Endometrium (tissue), 2 donors: ENCODE results near the gene ABHD5.

ENCODE experiments used
- FAIRE-seq: peaks from 2 replicates; lab custom pipeline; 2012; peaks lifted over from hg19 to GRCh38; lab: Jason Lieb, UNC
- donor health status: control.
- donor health status: control.

ABHD5 gene

GRCh38 chr3:43757666-43758321 lies 67.1 kb downstream of the ABHD5 start:
- no peak for FAIRE-seq

- no peak for FAIRE-seq
Observed at GRCh38 chr3:43758592-43759225, 68.0 kb downstream of the ABHD5 start.

GRCh38 chr3:43759297-43759782 lies 68.6 kb downstream of the ABHD5 start:
- no peak for FAIRE-seq

- no peak for FAIRE-seq
Observed at GRCh38 chr3:43759938-43760337, 69.2 kb downstream of the ABHD5 start.

- FAIRE-seq, result no peak
Observed at GRCh38 chr3:43760938-43761337, 70.2 kb downstream of the ABHD5 start.

- FAIRE-seq, result no peak
Observed at GRCh38 chr3:43762451-43762850, 71.7 kb downstream of the ABHD5 start.

- FAIRE-seq, result no peak
Observed at GRCh38 chr3:43764056-43764455, 73.3 kb downstream of the ABHD5 start.

GRCh38 chr3:43764471-43764870 lies 73.7 kb downstream of the ABHD5 start:
- FAIRE-seq, result no peak

- FAIRE-seq, result no peak
Observed at GRCh38 chr3:43765521-43765971, 74.8 kb downstream of the ABHD5 start.

GRCh38 chr3:43766672-43767465 lies 76.1 kb downstream of the ABHD5 start:
- no peak for FAIRE-seq

- FAIRE-seq, result no peak
Observed at GRCh38 chr3:43768381-43768973, 77.7 kb downstream of the ABHD5 start.

- FAIRE-seq, result peak; percentile 64
Observed at GRCh38 chr3:43769097-43769884, 78.6 kb downstream of the ABHD5 start.

- no peak for FAIRE-seq
Observed at GRCh38 chr3:43769885-43770425, 79.2 kb downstream of the ABHD5 start.

GRCh38 chr3:43770426-43771103 lies 79.8 kb downstream of the ABHD5 start:
- FAIRE-seq, result no peak

- no peak for FAIRE-seq
Observed at GRCh38 chr3:43771610-43772009, 80.9 kb downstream of the ABHD5 start.

GRCh38 chr3:43773273-43774094 lies 82.7 kb downstream of the ABHD5 start:
- no peak for FAIRE-seq

- no peak for FAIRE-seq
Observed at GRCh38 chr3:43774799-43775198, 84.1 kb downstream of the ABHD5 start.

GRCh38 chr3:43776101-43776500 lies 85.4 kb downstream of the ABHD5 start:
- no peak for FAIRE-seq

GRCh38 chr3:43779850-43780249 lies 89.1 kb downstream of the ABHD5 start:
- FAIRE-seq, result no peak

GRCh38 chr3:43782541-43782940 lies 91.8 kb downstream of the ABHD5 start:
- no peak for FAIRE-seq
